GM19324 (cell line): ENCODE measurements around the gene EZH1.

Source experiments
- ATAC-seq: cut with Tn5 transposase; IDR thresholded peaks from one replicate; pipeline ENCODE4 v1.9.1; 2021; ENCODE audit warnings: mild to moderate bottlenecking, moderate library complexity; ENCODE audit not compliant: unreplicated experiment, low FRiP score

EZH1 gene

GRCh38 chr17:42725143-42725542 lies 19.7 kb downstream of the EZH1 start:
- no peak for ATAC-seq

- no peak for ATAC-seq
Observed at GRCh38 chr17:42723636-42724035, 21.2 kb downstream of the EZH1 start.

- ATAC-seq: no peak
Observed at GRCh38 chr17:42720996-42721583, 23.8 kb downstream of the EZH1 start.

GRCh38 chr17:42709561-42709960 lies 35.3 kb downstream of the EZH1 start:
- ATAC-seq: no peak

- no peak for ATAC-seq
Observed at GRCh38 chr17:42708588-42708987, 36.3 kb downstream of the EZH1 start.

GRCh38 chr17:42706732-42707131 lies 38.1 kb downstream of the EZH1 start:
- no peak for ATAC-seq

GRCh38 chr17:42704837-42705494 lies 39.9 kb downstream of the EZH1 start:
- no peak for ATAC-seq

- ATAC-seq: no peak
Observed at GRCh38 chr17:42704490-42704836, 40.4 kb downstream of the EZH1 start.

GRCh38 chr17:42702446-42702845 lies 42.4 kb downstream of the EZH1 start:
- ATAC-seq: no peak

- no peak for ATAC-seq
Observed at GRCh38 chr17:42700586-42701289, 44.1 kb downstream of the EZH1 start.

GRCh38 chr17:42699415-42699740 lies 45.5 kb downstream of the EZH1 start:
- no peak for ATAC-seq

GRCh38 chr17:42698736-42699414 lies 46.0 kb downstream of the EZH1 start:
- ATAC-seq: no peak

GRCh38 chr17:42697108-42697811 lies 47.6 kb downstream of the EZH1 start:
- no peak for ATAC-seq

- ATAC-seq: no peak
Observed at GRCh38 chr17:42695500-42695899, 49.3 kb downstream of the EZH1 start.

GRCh38 chr17:42694524-42694923 lies 50.3 kb downstream of the EZH1 start:
- no peak for ATAC-seq

GRCh38 chr17:42692489-42692888 lies 52.4 kb downstream of the EZH1 start:
- no peak for ATAC-seq

GRCh38 chr17:42691021-42691545 lies 53.8 kb downstream of the EZH1 start:
- ATAC-seq: no peak

GRCh38 chr17:42690596-42690995 lies 54.2 kb downstream of the EZH1 start:
- no peak for ATAC-seq

- no peak for ATAC-seq
Observed at GRCh38 chr17:42687707-42688320, 57.0 kb downstream of the EZH1 start.

- ATAC-seq: no peak
Observed at GRCh38 chr17:42686520-42687128, 58.2 kb downstream of the EZH1 start.
